Subcutaneous abdominal adipose tissue (tissue), 5 donors: ENCODE data around the gene CDKN1B.

Source experiments
- H3K27ac ChIP-seq: one replicate; pipeline ENCODE4 v1.7.0; 2013; ENCODE audit warnings: low read depth, mild to moderate bottlenecking, inconsistent platforms, low read length, moderate library complexity
- H3K27me3 ChIP-seq, 5 donors: one replicate each; pipeline ENCODE4 v1.7.0; 2013; ENCODE audit warnings: low read length in 5 of 5, inconsistent platforms in 1 of 5; ENCODE audit not compliant: control insufficient read depth in 5 of 5, insufficient read depth in 4 of 5
- H3K36me3 ChIP-seq, 5 donors: one replicate each; pipeline ENCODE4 v1.7.0; 2013; ENCODE audit warnings: low read length in 5 of 5; ENCODE audit not compliant: control insufficient read depth in 5 of 5, insufficient read depth in 5 of 5
- H3K4me1 ChIP-seq, 5 donors: one replicate each; pipeline ENCODE4 v1.7.0; 2013; ENCODE audit warnings: low read length in 5 of 5, mild to moderate bottlenecking in 3 of 5, moderate library complexity in 1 of 5; ENCODE audit not compliant: control insufficient read depth in 5 of 5, insufficient read depth in 5 of 5
- H3K4me3 ChIP-seq, 5 donors: one replicate each; pipeline ENCODE4 v1.7.0; 2013; ENCODE audit warnings: low read length in 5 of 5, low read depth in 1 of 5
- H3K9ac ChIP-seq, 5 donors: one replicate each; pipeline ENCODE4 v1.7.0; 2013; ENCODE audit warnings: low read length in 5 of 5, mild to moderate bottlenecking in 4 of 5, moderate library complexity in 3 of 5
- H3K9me3 ChIP-seq, 5 donors: one replicate each; pipeline ENCODE4 v1.7.0; 2013; ENCODE audit warnings: low read length in 5 of 5; ENCODE audit not compliant: control insufficient read depth in 5 of 5
- donor health status: healthy.
- donor health status: healthy.
- donor health status: healthy.
- donor health status: healthy.
- donor health status: healthy.

Gene CDKN1B

DNA sequence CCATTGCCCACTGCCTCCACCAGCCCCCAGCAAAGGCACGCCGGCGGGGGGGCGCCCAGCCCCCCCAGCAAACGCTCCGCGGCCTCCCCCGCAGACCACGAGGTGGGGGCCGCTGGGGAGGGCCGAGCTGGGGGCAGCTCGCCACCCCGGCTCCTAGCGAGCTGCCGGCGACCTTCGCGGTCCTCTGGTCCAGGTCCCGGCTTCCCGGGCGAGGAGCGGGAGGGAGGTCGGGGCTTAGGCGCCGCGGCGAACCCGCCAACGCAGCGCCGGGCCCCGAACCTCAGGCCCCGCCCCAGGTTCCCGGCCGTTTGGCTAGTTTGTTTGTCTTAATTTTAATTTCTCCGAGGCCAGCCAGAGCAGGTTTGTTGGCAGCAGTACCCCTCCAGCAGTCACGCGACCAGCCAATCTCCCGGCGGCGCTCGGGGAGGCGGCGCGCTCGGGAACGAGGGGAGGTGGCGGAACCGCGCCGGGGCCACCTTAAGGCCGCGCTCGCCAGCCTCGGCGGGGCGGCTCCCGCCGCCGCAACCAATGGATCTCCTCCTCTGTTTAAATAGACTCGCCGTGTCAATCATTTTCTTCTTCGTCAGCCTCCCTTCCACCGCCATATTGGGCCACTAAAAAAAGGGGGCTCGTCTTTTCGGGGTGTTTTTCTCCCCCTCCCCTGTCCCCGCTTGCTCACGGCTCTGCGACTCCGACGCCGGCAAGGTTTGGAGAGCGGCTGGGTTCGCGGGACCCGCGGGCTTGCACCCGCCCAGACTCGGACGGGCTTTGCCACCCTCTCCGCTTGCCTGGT is at the start of gene CDKN1B:
Gene CDKN1B, plus strand, starts transcription at position 576 of the 793 bp plus-strand sequence. CDS start 472 bp downstream, outside the sequence.
- Histone ChIP-seq H3K27me3 (no peaks in the 10 kb centered on the region), H3K9me3 (no peaks in the 10 kb centered on the region), H3K4me3 (peak within 1 kb of the TSS; percentile 87 to 99 (median 99)), H3K27ac (peak within 1 kb of the TSS; percentile 96), H3K4me1 (peaks cover 7 to 68% (median 65%) of the 10 kb centered on the region in 5 donors), H3K36me3 (peaks cover 5 to 23% (median 12%) of the 10 kb centered on the region in 5 donors), H3K9ac (peak within 1 kb of the TSS; percentile 69 to 92 (median 91))

DNA sequence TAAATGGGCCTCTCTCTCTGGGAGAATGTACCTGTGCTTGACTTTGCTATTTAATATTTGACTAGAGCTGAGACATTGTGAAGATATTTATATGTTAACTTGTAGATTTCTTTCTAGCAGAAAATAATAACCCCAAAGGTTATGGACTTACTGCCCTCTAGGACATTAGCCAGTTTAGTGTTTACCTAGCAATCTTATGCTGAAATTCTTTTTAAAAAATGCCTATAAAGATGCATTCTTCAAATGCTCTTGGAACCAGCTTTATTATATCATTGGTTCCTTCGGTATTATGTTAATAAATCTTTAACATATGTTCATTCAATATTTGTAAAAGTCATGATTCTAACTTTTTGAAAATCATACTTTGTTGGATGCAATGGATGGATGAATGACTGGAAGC is 49.2 kb upstream of the CDKN1B start:
- H3K4me1 ChIP-seq = no peaks in the 10 kb centered on the region
- H3K4me3 ChIP-seq = no peak overlapping the region
- no peak overlapping the region for H3K9ac ChIP-seq
- no peak overlapping the region for H3K27ac ChIP-seq
- no peaks in the 10 kb centered on the region for H3K9me3 ChIP-seq
- H3K36me3 ChIP-seq = no peaks in the 10 kb centered on the region
- H3K27me3 ChIP-seq = no peaks in the 10 kb centered on the region

DNA sequence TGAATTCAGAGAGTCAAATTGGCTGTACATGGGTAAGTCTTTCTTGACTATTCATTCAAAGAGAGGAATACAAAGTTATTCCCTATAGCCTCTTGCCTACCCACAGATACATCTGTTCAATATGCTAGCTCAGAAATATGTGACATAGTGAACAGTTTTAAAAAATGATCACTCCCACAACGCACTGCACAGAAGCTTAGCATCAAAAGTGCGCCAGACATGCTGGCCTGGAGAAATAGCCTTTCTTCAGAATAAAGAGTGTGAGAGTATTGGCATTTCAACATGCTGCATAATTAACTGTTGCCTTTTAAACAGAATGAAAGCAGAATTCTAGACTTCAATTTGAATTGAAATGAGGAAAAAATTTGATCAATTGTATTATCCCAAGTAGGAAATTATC is 48.1 kb upstream of the CDKN1B start:
- Histone ChIP-seq H3K27ac (no peak overlapping the region), H3K9ac (no peak overlapping the region), H3K27me3 (no peaks in the 10 kb centered on the region), H3K36me3 (no peaks in the 10 kb centered on the region), H3K9me3 (no peaks in the 10 kb centered on the region), H3K4me1 (no peaks in the 10 kb centered on the region), H3K4me3 (no peak overlapping the region)

DNA sequence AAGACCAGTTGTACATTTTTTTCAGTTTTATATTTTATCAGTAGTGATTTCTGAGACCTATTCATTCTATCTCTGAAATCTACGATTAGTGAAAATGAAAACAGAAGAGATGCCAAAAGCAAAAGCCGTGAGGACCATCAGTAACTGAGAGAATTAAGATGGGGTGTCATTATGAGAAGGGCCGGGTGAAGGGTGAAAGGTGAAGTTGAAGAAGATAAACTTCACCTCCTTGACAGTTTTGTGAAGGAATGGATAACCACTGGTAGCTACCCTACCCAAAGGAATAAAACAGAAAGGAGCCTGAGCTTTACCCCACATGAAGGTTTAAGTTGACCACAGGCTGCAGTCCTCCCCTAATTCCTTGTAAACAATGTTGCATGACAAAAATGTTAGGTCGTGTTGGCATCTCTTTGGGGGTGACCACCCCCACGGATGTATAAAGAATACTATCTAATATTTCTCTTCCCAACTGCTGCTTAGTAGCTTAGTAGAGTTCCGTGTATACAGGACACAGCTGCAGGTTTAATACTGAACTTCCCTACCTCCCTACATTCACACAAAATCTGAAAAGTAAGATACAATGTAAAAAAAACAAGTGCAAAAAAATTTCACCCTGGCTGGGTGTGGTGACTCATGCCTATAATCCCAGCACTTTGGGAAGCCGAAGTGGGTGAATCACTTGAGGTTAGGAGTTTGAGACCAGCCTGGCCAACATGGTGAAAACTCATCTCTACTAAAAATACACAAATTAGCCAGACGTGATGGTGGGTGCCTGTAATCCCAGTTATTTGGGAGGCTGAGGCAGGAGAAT is 45.1 kb upstream of the CDKN1B start:
- H3K36me3 ChIP-seq = no peaks in the 10 kb centered on the region
- no peaks in the 10 kb centered on the region for H3K9me3 ChIP-seq

DNA sequence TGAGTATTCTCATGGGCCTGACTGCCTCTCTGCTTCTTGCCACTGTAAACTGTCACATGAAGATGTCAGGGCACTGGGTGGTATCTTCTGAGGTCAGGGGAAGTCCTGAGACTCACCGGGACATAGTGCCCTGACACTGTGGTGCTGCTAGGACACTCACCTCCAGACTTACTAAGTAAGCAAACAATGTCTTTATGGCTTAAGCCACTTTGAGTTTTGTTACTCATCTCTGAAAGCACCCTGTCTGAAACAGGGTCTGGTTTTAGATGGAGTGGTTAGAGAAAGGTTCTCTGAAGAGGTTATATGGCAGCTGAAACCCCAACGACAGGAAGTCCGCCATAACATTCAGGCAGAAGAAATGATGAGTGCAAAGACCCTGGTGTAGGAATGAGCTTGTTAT is 43.9 kb upstream of the CDKN1B start:
- Histone ChIP-seq H3K9me3 (no peaks in the 10 kb centered on the region), H3K27me3 (no peaks in the 10 kb centered on the region), H3K4me3 (no peak overlapping the region), H3K27ac (no peak overlapping the region), H3K36me3 (no peaks in the 10 kb centered on the region), H3K9ac (no peak overlapping the region), H3K4me1 (no peaks in the 10 kb centered on the region)

More for the DNA sequence above, 45.1 kb upstream of the CDKN1B start:
- Histone ChIP-seq H3K4me1 (no peaks in the 10 kb centered on the region), H3K27ac (no peak overlapping the region), H3K4me3 (no peak overlapping the region), H3K9ac (no peak overlapping the region), H3K27me3 (no peaks in the 10 kb centered on the region)

DNA sequence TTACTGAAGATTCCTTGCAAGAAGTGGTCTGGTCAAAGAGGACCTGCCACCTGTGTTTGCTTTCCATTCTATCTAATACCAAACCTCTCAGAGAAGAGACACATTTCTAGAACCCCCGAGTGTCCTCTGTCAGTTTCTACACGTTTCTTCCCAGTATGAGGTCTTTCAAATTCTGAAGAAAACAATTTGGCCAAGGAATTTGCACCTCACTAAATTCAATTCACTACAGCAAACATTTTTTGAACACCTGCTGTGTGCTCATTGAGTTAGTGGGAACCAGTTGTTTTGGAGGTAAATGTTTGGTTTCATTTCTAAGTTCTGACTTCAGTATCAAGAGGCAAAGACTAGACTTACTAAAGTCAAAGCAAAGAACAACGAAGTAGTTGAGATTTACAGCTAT is 40.6 kb upstream of the CDKN1B start:
- Histone ChIP-seq H3K36me3 (no peaks in the 10 kb centered on the region), H3K4me1 (no peaks in the 10 kb centered on the region), H3K27ac (no peak overlapping the region), H3K9ac (no peak overlapping the region), H3K9me3 (no peaks in the 10 kb centered on the region), H3K27me3 (no peaks in the 10 kb centered on the region), H3K4me3 (no peak overlapping the region)

DNA sequence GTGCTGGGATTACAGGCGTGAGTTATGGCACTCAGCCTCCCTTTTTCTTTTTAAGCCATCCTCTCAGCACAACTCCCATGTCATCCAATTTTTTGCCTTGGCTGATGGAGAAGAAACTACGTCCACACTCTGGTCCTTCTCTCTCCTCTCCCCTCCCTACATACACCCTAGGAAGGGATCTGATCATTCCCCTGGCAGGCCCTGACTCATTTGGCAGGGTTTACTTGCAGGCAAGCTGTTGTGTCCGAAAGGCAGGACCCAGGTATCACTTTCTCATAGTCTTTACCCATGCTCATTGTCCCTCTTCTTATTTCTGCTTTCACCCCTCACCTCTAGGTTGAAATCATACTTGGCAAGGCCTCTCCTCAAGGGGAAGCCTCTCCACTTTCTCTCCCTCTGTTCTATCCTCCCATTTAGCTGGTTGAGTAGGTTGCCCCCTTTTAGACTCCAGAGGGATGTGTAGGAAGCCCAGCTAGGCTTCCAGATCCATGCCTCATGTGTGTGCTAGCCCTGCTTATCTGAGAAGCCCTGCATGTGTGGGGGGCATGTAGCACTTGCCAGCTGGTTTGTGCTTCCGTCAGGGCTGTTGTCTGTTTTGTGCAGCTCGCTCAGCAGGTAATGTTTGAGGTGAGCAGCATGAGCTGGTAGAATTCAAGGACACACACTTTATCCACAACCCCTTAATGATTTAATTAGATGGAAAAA is 36.0 kb upstream of the CDKN1B start:
- no peaks in the 10 kb centered on the region for H3K27me3 ChIP-seq
- no peak overlapping the region for H3K27ac ChIP-seq
- H3K4me3 ChIP-seq = no peak overlapping the region
- peaks cover 0 to 14% (median 9%) of the 10 kb centered on the region in 5 donors for H3K4me1 ChIP-seq
- H3K36me3 ChIP-seq = no peaks in the 10 kb centered on the region
- H3K9ac ChIP-seq = no peak overlapping the region
- no peaks in the 10 kb centered on the region for H3K9me3 ChIP-seq

DNA sequence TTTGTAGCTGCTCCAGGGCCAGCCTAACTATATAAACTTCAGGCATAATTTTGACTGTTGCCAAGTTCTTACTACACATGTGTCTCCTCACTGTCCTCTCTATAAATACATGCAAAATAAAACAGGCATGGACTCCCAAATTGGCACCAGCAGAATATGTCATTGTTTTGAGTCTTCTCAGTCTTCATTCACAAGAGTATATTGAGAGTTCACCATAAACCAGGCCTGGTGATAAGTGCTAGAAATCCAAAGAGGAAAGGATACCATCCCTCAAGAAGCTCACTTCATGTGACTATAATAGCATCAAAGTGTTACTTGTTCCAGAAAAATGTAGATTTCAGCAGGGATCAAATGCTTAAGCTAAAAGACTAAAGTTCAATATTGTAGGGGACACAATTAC is 34.9 kb upstream of the CDKN1B start:
- H3K9me3 ChIP-seq = no peaks in the 10 kb centered on the region
- H3K4me1 ChIP-seq = peaks cover 0 to 21% (median 15%) of the 10 kb centered on the region in 5 donors
- H3K36me3 ChIP-seq = no peaks in the 10 kb centered on the region
- no peak overlapping the region for H3K4me3 ChIP-seq
- H3K9ac ChIP-seq = no peak overlapping the region
- no peak overlapping the region for H3K27ac ChIP-seq
- no peaks in the 10 kb centered on the region for H3K27me3 ChIP-seq

DNA sequence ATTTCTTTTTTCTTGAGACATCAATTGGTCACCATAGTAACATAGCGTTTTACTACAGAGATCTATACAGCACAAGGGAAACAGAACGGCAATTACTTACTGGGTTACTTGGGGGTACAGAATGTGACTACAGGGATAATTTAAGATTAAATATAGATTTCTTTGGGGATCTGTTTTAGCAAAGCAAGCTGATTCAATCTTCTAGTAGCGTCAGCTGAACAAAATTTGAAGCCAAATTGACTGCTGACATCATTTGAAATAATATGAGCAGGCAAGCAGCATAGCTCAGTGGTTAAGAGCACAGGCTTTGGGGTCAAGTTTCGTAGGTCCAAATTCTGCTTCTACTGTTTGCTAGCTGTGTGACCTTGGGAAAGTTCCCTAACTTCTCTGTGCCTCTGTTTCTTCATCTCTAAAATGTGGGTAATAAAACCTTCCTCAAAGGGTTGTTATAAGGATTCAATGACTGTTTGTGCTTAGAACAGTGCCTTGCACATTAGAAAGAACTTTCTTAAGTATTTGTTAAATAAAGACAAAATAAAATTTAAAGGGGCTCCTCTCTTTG is 34.0 kb upstream of the CDKN1B start:
- Histone ChIP-seq H3K27me3 (no peaks in the 10 kb centered on the region), H3K27ac (no peak overlapping the region), H3K9me3 (no peaks in the 10 kb centered on the region), H3K36me3 (no peaks in the 10 kb centered on the region), H3K9ac (no peak overlapping the region), H3K4me1 (peaks cover 0 to 27% (median 21%) of the 10 kb centered on the region in 5 donors), H3K4me3 (no peak overlapping the region)
